GM12878 (cell line): Measurements from ENCODE around the gene SPAG6. TPM values are rescaled to one million over a fixed set of nuclear protein-coding genes. Genes with fewer than 3 reads are reported as not detected.

Experiments used
- BCL3 ChIP-seq: IDR thresholded peaks from 2 replicates; pipeline ENCODE4 v1.6.1; 2011; ENCODE audit warnings: borderline replicate concordance, low read depth, mild to moderate bottlenecking, moderate library complexity, low read length; ENCODE audit not compliant: insufficient read depth, poor library complexity, severe bottlenecking
- BRCA1 ChIP-seq: IDR thresholded peaks from 2 replicates; pipeline ENCODE4 v1.6.1; 2011; ENCODE audit warnings: low read depth, low read length, improper control_type of control experiment
- CBFB ChIP-seq: IDR thresholded peaks from 2 replicates; pipeline ENCODE4 v1.6.1; 2016; ENCODE audit warnings: antibody characterized with exemption, low read depth
- CHD2 ChIP-seq: IDR thresholded peaks from 2 replicates; pipeline ENCODE4 v1.6.1; 2011; ENCODE audit warnings: low read depth, low read length, improper control_type of control experiment, borderline replicate concordance
- CREB1 ChIP-seq: IDR thresholded peaks from 2 replicates; pipeline ENCODE4 v1.6.1; 2012; ENCODE audit warnings: low read depth, mild to moderate bottlenecking, inconsistent platforms
- HCFC1 ChIP-seq: fragments of 150-350 bp; IDR thresholded peaks from 2 replicates; pipeline ENCODE4 v1.6.1; 2014; ENCODE audit warnings: low read length
- HDAC6 ChIP-seq: fragments of 200-600 bp; sonication (generic); IDR thresholded peaks from one replicate; pipeline ENCODE4 v1.8.0; 2017; ENCODE audit warnings: antibody characterized with exemption; ENCODE audit not compliant: unreplicated experiment
- IKZF2 ChIP-seq, 2 experiments: fragments of 450-650 bp; IDR thresholded peaks; 2 replicates each; pipeline ENCODE4 v1.6.1; 2017; ENCODE audit warnings: mild to moderate bottlenecking in 2 of 2, moderate library complexity in 2 of 2
- JUND ChIP-seq: IDR thresholded peaks from 2 replicates; pipeline ENCODE4 v1.6.1; 2012; ENCODE audit warnings: low read depth, mild to moderate bottlenecking, low read length, improper control_type of control experiment, moderate library complexity
- NR2C1 ChIP-seq: fragments of 450-650 bp; IDR thresholded peaks from 2 replicates; pipeline ENCODE4 v1.6.1; 2017; ENCODE audit warnings: antibody characterized with exemption, mild to moderate bottlenecking, moderate library complexity
- POU2F2 ChIP-seq: IDR thresholded peaks from 3 replicates; pipeline ENCODE4 v1.6.1; 2011; ENCODE audit warnings: low read depth, mild to moderate bottlenecking, low read length, borderline replicate concordance
- SMAD1 ChIP-seq: fragments of 450-650 bp; IDR thresholded peaks from 2 replicates; pipeline ENCODE4 v1.6.1; 2018; ENCODE audit warnings: mild to moderate bottlenecking, low read depth; ENCODE audit not compliant: partially characterized antibody
- SMC3 ChIP-seq: IDR thresholded peaks from 2 replicates; pipeline ENCODE4 v1.6.1; 2011; ENCODE audit warnings: low read length, improper control_type of control experiment, borderline replicate concordance
- SPI1 ChIP-seq: IDR thresholded peaks from 2 replicates; pipeline ENCODE4 v1.6.1; 2011; ENCODE audit warnings: low read depth, mild to moderate bottlenecking, low read length, moderate library complexity, borderline replicate concordance; ENCODE audit not compliant: insufficient read depth
- ZNF274 ChIP-seq: IDR thresholded peaks from one replicate; pipeline ENCODE4 v1.8.0; 2011; ENCODE audit not compliant: insufficient read length, insufficient read depth
- polyA plus RNA-seq, 11 experiments: library from polyadenylated mRNA; depleted of rRNA in 4 of 11; unstranded in 6 of 11; stranded (reverse) in 5 of 11; fragments of >200 nt; fragmentation: Nextera tagmentation in 4 of 11; fragmentation: Illumina TruSeq in 1 of 11; extraction: Ambion mirVana in 4 of 11; extraction: Trizol in 1 of 11; gene quantifications; 1 replicate in 1 of 11; 2 replicates in 10 of 11; pipeline versions ENCODE4 v1.2.1 to v1.2.3, GENCODE V29; 2011 to 2016; ENCODE audit warnings: inconsistent platforms in 2 of 11, missing spikeins in 2 of 11, low read depth in 1 of 11
- total RNA-seq, 4 experiments: library from RNA; depleted of rRNA in 3 of 4; stranded (reverse); fragments of >200 nt in 3 of 4; fragmentation: Illumina TruSeq in 1 of 4; extraction: Trizol in 1 of 4; gene quantifications; 2 replicates each; pipeline versions ENCODE4 v1.2.1 to v1.2.3, GENCODE V29; 2013 to 2021
- TF ChIP-seq, protein P1 (sequence below): fragments of 450-650 bp; formaldehyde crosslinking; IDR thresholded peaks from 2 replicates; pipeline ENCODE4 v1.4.0; 2020; ENCODE audit warnings: mild to moderate bottlenecking, moderate library complexity
- TF ChIP-seq, protein P2 (sequence below): fragments of 450-650 bp; IDR thresholded peaks from 2 replicates; pipeline ENCODE4 v1.6.1; 2017; ENCODE audit warnings: mild to moderate bottlenecking
- TF ChIP-seq, protein P3 (sequence below): fragments of 450-650 bp; IDR thresholded peaks from 2 replicates; pipeline ENCODE4 v1.6.1; 2014; ENCODE audit warnings: mild to moderate bottlenecking
- TF ChIP-seq, protein P4 (sequence below): fragments of 450-650 bp; IDR thresholded peaks from 2 replicates; pipeline ENCODE4 v1.6.1; 2018; ENCODE audit warnings: mild to moderate bottlenecking, low read depth, moderate library complexity; ENCODE audit not compliant: partially characterized antibody

SPAG6 gene
- total and polyA plus RNA-seq, 10 of the 15 experiments (the other 5 are each of a cell fraction or from before 2014, with no cell fraction given) = 0.13 to 0.99 (median 0.40) TPM; not detected in 1

- TF ChIP-seq, protein P1, sequence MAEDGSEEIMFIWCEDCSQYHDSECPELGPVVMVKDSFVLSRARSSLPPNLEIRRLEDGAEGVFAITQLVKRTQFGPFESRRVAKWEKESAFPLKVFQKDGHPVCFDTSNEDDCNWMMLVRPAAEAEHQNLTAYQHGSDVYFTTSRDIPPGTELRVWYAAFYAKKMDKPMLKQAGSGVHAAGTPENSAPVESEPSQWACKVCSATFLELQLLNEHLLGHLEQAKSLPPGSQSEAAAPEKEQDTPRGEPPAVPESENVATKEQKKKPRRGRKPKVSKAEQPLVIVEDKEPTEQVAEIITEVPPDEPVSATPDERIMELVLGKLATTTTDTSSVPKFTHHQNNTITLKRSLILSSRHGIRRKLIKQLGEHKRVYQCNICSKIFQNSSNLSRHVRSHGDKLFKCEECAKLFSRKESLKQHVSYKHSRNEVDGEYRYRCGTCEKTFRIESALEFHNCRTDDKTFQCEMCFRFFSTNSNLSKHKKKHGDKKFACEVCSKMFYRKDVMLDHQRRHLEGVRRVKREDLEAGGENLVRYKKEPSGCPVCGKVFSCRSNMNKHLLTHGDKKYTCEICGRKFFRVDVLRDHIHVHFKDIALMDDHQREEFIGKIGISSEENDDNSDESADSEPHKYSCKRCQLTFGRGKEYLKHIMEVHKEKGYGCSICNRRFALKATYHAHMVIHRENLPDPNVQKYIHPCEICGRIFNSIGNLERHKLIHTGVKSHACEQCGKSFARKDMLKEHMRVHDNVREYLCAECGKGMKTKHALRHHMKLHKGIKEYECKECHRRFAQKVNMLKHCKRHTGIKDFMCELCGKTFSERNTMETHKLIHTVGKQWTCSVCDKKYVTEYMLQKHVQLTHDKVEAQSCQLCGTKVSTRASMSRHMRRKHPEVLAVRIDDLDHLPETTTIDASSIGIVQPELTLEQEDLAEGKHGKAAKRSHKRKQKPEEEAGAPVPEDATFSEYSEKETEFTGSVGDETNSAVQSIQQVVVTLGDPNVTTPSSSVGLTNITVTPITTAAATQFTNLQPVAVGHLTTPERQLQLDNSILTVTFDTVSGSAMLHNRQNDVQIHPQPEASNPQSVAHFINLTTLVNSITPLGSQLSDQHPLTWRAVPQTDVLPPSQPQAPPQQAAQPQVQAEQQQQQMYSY (CRISPR knock-in tag) = no peak
- TF ChIP-seq ZNF274 (no peak), HDAC6 (peak; percentile 52), JUND (no peak), HCFC1 (peak; percentile 22; the same call in 1 of the 2 replicates), POU2F2 (peak; percentile 85), SMAD1 (no peak), IKZF2 (IDR thresholded peaks at IDR 0.05) (peak; percentile 52 to 71; a peak in 3 of 4 replicates), CHD2 (peak; percentile 94), NR2C1 (no peak), BCL3 (peak; percentile 51), BRCA1 (no peak), CREB1 (peak; percentile 73; the same call in 1 of the 2 replicates), SMC3 (no peak; the same call in 1 of the 2 replicates), CBFB (peak; percentile 92), SPI1 (no peak)
- TF ChIP-seq, protein P2, sequence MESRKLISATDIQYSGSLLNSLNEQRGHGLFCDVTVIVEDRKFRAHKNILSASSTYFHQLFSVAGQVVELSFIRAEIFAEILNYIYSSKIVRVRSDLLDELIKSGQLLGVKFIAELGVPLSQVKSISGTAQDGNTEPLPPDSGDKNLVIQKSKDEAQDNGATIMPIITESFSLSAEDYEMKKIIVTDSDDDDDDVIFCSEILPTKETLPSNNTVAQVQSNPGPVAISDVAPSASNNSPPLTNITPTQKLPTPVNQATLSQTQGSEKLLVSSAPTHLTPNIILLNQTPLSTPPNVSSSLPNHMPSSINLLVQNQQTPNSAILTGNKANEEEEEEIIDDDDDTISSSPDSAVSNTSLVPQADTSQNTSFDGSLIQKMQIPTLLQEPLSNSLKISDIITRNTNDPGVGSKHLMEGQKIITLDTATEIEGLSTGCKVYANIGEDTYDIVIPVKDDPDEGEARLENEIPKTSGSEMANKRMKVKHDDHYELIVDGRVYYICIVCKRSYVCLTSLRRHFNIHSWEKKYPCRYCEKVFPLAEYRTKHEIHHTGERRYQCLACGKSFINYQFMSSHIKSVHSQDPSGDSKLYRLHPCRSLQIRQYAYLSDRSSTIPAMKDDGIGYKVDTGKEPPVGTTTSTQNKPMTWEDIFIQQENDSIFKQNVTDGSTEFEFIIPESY = no peak
- TF ChIP-seq, protein P3, sequence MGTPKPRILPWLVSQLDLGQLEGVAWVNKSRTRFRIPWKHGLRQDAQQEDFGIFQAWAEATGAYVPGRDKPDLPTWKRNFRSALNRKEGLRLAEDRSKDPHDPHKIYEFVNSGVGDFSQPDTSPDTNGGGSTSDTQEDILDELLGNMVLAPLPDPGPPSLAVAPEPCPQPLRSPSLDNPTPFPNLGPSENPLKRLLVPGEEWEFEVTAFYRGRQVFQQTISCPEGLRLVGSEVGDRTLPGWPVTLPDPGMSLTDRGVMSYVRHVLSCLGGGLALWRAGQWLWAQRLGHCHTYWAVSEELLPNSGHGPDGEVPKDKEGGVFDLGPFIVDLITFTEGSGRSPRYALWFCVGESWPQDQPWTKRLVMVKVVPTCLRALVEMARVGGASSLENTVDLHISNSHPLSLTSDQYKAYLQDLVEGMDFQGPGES = no peak
- TF ChIP-seq, protein P4, sequence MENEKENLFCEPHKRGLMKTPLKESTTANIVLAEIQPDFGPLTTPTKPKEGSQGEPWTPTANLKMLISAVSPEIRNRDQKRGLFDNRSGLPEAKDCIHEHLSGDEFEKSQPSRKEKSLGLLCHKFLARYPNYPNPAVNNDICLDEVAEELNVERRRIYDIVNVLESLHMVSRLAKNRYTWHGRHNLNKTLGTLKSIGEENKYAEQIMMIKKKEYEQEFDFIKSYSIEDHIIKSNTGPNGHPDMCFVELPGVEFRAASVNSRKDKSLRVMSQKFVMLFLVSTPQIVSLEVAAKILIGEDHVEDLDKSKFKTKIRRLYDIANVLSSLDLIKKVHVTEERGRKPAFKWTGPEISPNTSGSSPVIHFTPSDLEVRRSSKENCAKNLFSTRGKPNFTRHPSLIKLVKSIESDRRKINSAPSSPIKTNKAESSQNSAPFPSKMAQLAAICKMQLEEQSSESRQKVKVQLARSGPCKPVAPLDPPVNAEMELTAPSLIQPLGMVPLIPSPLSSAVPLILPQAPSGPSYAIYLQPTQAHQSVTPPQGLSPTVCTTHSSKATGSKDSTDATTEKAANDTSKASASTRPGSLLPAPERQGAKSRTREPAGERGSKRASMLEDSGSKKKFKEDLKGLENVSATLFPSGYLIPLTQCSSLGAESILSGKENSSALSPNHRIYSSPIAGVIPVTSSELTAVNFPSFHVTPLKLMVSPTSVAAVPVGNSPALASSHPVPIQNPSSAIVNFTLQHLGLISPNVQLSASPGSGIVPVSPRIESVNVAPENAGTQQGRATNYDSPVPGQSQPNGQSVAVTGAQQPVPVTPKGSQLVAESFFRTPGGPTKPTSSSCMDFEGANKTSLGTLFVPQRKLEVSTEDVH = no peak
These were observed 91.8 kb downstream of the SPAG6 start (continued) for GRCh38 chr10:22436893-22437619.
